Heart right ventricle (tissue), 16 donors: Measurements from ENCODE around the gene PVALB. TPM values are rescaled to one million over a fixed set of nuclear protein-coding genes. Genes with fewer than 3 reads are reported as not detected.

Experiments used
- ATAC-seq, 8 donors: fragments of 200-7000 bp; cut with Tn5 transposase; one replicate each; pipeline ENCODE4 v1.9.1; 2020; ENCODE audit warnings: mild to moderate bottlenecking in 8 of 8, moderate library complexity in 8 of 8, moderate number of reproducible peaks in 1 of 8
- DNase-seq, 2 donors: peaks; one replicate each; pipeline ENCODE4 v3.0.0-alpha.2; 2020
- H3K27ac ChIP-seq, 10 donors: fragments of 200-600 bp; sonication (generic) in 2 of 10; one replicate each; pipeline versions ENCODE4 v1.5.0 to v1.8.0; 2020 to 2022; ENCODE audit warnings: mild to moderate bottlenecking in 3 of 10
- H3K27me3 ChIP-seq, 7 donors: fragments of 200-600 bp; one replicate each; pipeline ENCODE4 v1.8.0; 2021 to 2022; ENCODE audit warnings: mild to moderate bottlenecking in 2 of 7
- H3K36me3 ChIP-seq, 9 donors: fragments of 200-600 bp; sonication (generic) in 1 of 9; one replicate each; pipeline versions ENCODE4 v1.5.0 to v1.8.0; 2020 to 2022; ENCODE audit warnings: mild to moderate bottlenecking in 2 of 9
- H3K4me1 ChIP-seq, 9 donors: fragments of 200-600 bp; sonication (generic) in 1 of 9; one replicate each; pipeline versions ENCODE4 v1.5.0 to v1.8.0; 2020 to 2022; ENCODE audit warnings: mild to moderate bottlenecking in 4 of 9
- H3K4me3 ChIP-seq, 10 donors: fragments of 200-600 bp; sonication (generic) in 2 of 10; one replicate each; pipeline versions ENCODE4 v1.5.0 to v1.8.0; 2020 to 2022; ENCODE audit warnings: mild to moderate bottlenecking in 7 of 10, moderate library complexity in 2 of 10
- H3K9me3 ChIP-seq, 11 donors: fragments of 200-600 bp in 10 of 11; sonication (generic) in 2 of 11; one replicate each; pipeline versions ENCODE4 v1.5.0 to v1.8.0; 2013 to 2022; ENCODE audit warnings: mild to moderate bottlenecking in 2 of 11, control low read depth in 1 of 11, moderate library complexity in 1 of 11
- CTCF ChIP-seq, 9 donors: fragments of 200-600 bp; sonication (generic) in 2 of 9; IDR thresholded peaks; one replicate each; pipeline versions ENCODE4 v1.5.0 to v1.8.0; 2021 to 2022; ENCODE audit warnings: antibody characterized with exemption in 9 of 9, mild to moderate bottlenecking in 5 of 9, moderate library complexity in 1 of 9
- WGBS, 2 donors: extraction: QIAGEN DNeasy Blood & Tissue Kit; methylation state at CpG; one replicate each; pipeline ENCODE4 v1.1.7; 2013; ENCODE audit warnings: inconsistent platforms in 1 of 2; 5-methylcytosine and 5-hydroxymethylcytosine counted together
- intact Hi-C, 10 donors: fragments of 100-400 bp; cut with DNase I; formaldehyde crosslinking; loops; one replicate each; pipeline versions ENCODE4 v1.11.1 to v1.14.2; 2022
- polyA plus RNA-seq, 2 donors: library from polyadenylated mRNA; stranded (reverse); fragments of 200-250 nt; gene quantifications; one replicate each; pipeline ENCODE4 v1.2.3, GENCODE V29; 2013
- total RNA-seq, 10 donors: library from RNA; stranded (reverse); fragmentation: NEBNext Ultra II Directional in 3 of 10; extraction: Animal tissue kit (Norgen Biotek cat#: 25700) in 3 of 10; gene quantifications; one replicate each; pipeline versions ENCODE4 v1.2.1 to v1.2.4, GENCODE V29; 2021 to 2023
- donor health status: Arrhythmogenic right ventricular cardiomyopathy.
- donor health status: ischemic (EF 13 %, LVEDD 7.1; RV severe dilation, severe dysfunction).
- donor health status: healthy with polysubstance abuse.
- donor health status: DM: no; HTN: yes; CAD: no.
- donor health status: DM: no; HTN: no; CAD: no.
- donor health status: ischemic (EF 25% LVEDD 6.9; RV normal size, moderate dysfunction).
- donor health status: ischemic (EF 25% LVEDD 5.7; RV mildly dilated, moderate dysfunction).
- donor health status: healthy.
- donor health status: DM: yes; HTN: yes; CAD: no.
- donor health status: Ischemic cardiomyopathy.
- donor health status: ischemic (EF 35%, LVEDD 5.7; RV mildly dilated, moderate dysfunction).
- donor health status: nonischemic (EF 11% LVEDD 7.7; RV severe dilation, severe dysfunction).
- donor health status: DM: yes; HTN: yes; CAD: no.
- donor health status: PGD.
- donor health status: ischemic (EF 29% LVEDD 5.4; RV normal size, mild dysfunction).
- donor health status: nonischemic (EF 23%, LVEDD 6.1; RV moderate dilation, normal function).

The PVALB gene
- total and polyA plus RNA-seq, 12 donors = not detected

GRCh38 chr22:36830601-36831000, 13.8 kb upstream of the PVALB start:
- intact Hi-C loops = no loop called here
- Histone ChIP-seq H3K27ac (no peak overlapping the region), H3K27me3 (peaks cover 0 to 51% (median 17%) of the 10 kb centered on the region in 7 donors), H3K36me3 (no peaks in the 10 kb centered on the region), H3K4me1 (peaks cover 0 to 18% (median 0%) of the 10 kb centered on the region in 9 donors), H3K9me3 (peaks cover 0 to 5% (median 0%) of the 10 kb centered on the region in 11 donors), H3K4me3 (no peak overlapping the region)
- 78 to 81% methylated on average over 2 of the region's 2 CpGs for WGBS, 2 donors
- TF ChIP-seq CTCF (IDR thresholded peaks at IDR 0.05) = no peak
- DNase-seq (no peak), ATAC-seq (no peak)

- Histone ChIP-seq H3K27me3 (peaks cover 0 to 43% (median 17%) of the 10 kb centered on the region in 7 donors), H3K4me1 (peaks cover 0 to 18% (median 0%) of the 10 kb centered on the region in 9 donors), H3K36me3 (no peaks in the 10 kb centered on the region), H3K9me3 (peaks cover 0 to 5% (median 0%) of the 10 kb centered on the region in 11 donors), H3K4me3 (no peak overlapping the region), H3K27ac (no peak overlapping the region)
- intact Hi-C loops = no loop called here
- DNase-seq (no peak), ATAC-seq (no peak)
- 60 to 83% methylated on average over 5 of the region's 5 CpGs for WGBS, 2 donors
- no peak for TF ChIP-seq CTCF (IDR thresholded peaks at IDR 0.05)
Observed at GRCh38 chr22:36829370-36830002, 12.7 kb upstream of the PVALB start.

GRCh38 chr22:36828815-36829214, 12.0 kb upstream of the PVALB start:
- intact Hi-C loops = no loop called here
- Histone ChIP-seq H3K27ac (no peak overlapping the region), H3K9me3 (peaks cover 0 to 5% (median 0%) of the 10 kb centered on the region in 11 donors), H3K4me3 (no peak overlapping the region), H3K27me3 (peaks cover 0 to 46% (median 23%) of the 10 kb centered on the region in 7 donors), H3K4me1 (peaks cover 0 to 18% (median 0%) of the 10 kb centered on the region in 9 donors), H3K36me3 (no peaks in the 10 kb centered on the region)
- ATAC-seq = no peak
- no peak for DNase-seq
- WGBS, 2 donors = 53 to 64% methylated on average over 3 of the region's 3 CpGs
- no peak for TF ChIP-seq CTCF (IDR thresholded peaks at IDR 0.05)

GRCh38 chr22:36826262-36826661, 9.4 kb upstream of the PVALB start:
- intact Hi-C loops = no loop called here
- no peak overlapping the region for H3K4me3 ChIP-seq
- H3K27me3 ChIP-seq = peaks cover 0 to 63% (median 27%) of the 10 kb centered on the region in 7 donors
- TF ChIP-seq CTCF (IDR thresholded peaks at IDR 0.05) = no peak
- H3K4me1 ChIP-seq = peaks cover 0 to 6% (median 0%) of the 10 kb centered on the region in 9 donors
- H3K9me3 ChIP-seq = no peaks in the 10 kb centered on the region
- H3K27ac ChIP-seq = no peak overlapping the region
- ATAC-seq = no peak
- 86 to 90% methylated on average over 6 of the region's 6 CpGs for WGBS, 2 donors
- DNase-seq = no peak
- no peaks in the 10 kb centered on the region for H3K36me3 ChIP-seq
